GM12891 (cell line): ENCODE data around the gene MYLK.

ENCODE experiments used
- POLR2A ChIP-seq: IDR thresholded peaks from 2 replicates; pipeline ENCODE4 v1.6.1; 2011; ENCODE audit warnings: low read depth, low read length, control low read depth
- POLR2AphosphoS5 ChIP-seq: IDR thresholded peaks from 2 replicates; pipeline ENCODE4 v1.6.1; 2011; ENCODE audit warnings: low read depth, low read length, control low read depth
- TAF1 ChIP-seq: IDR thresholded peaks from 2 replicates; pipeline ENCODE4 v1.6.1; 2011; ENCODE audit warnings: low read depth, low read length, control low read depth

DNA sequence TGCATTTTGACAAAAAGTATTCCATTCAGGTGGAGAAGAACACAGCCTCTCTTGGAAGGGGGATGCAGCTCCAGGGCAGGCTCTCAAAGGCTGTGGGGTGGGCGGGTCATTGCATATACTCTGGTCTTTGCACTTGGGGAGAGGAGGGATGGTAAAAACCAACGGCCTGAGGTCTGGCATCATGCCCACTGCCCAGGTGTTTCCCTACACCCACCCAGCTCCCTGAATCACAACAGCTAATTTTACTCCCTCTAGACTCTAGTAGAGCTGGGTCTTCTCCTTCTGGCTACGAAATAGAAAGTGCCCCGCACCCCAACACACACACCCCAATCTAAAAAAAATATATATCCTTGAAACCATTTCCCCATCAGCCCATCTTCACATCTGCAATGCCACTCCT lies 1.0 kb downstream of the MYLK start:
- no peak for TF ChIP-seq POLR2A
- TF ChIP-seq POLR2AphosphoS5 = no peak
- no peak for TF ChIP-seq TAF1
